Glutamatergic neuron (in vitro differentiated cells): ENCODE measurements around the gene LMO2. TPM values are rescaled to one million over a fixed set of nuclear protein-coding genes. Genes with fewer than 3 reads are reported as not detected.
A peak's percentile ranks its signal among the peaks of the same experiment; 100 is the strongest.

Experiments
- DNase-seq: peaks from one replicate; pipeline ENCODE4 v3.0.0; 2022
- H3K27ac Mint-ChIP-seq: one replicate; pipeline ENCODE4 v1.8.0; 2020; ENCODE audit warnings: mild to moderate bottlenecking, mixed read lengths, inconsistent platforms; ENCODE audit not compliant: unreplicated experiment
- H3K27me3 Mint-ChIP-seq: one replicate; pipeline ENCODE4 v1.8.0; 2020; ENCODE audit warnings: mild to moderate bottlenecking, moderate library complexity, mixed read lengths, inconsistent platforms; ENCODE audit not compliant: unreplicated experiment
- H3K36me3 Mint-ChIP-seq: one replicate; pipeline ENCODE4 v1.8.0; 2020; ENCODE audit warnings: mild to moderate bottlenecking, mixed read lengths, inconsistent platforms; ENCODE audit not compliant: unreplicated experiment
- H3K4me1 Mint-ChIP-seq: one replicate; pipeline ENCODE4 v1.8.0; 2020; ENCODE audit warnings: mild to moderate bottlenecking, low read depth, mixed read lengths, inconsistent platforms; ENCODE audit not compliant: unreplicated experiment
- H3K4me3 Mint-ChIP-seq: one replicate; pipeline ENCODE4 v1.8.0; 2020; ENCODE audit warnings: mild to moderate bottlenecking, mixed read lengths, inconsistent platforms; ENCODE audit not compliant: unreplicated experiment
- H3K9me3 Mint-ChIP-seq: one replicate; pipeline ENCODE4 v1.8.0; 2020; ENCODE audit warnings: mild to moderate bottlenecking, moderate library complexity, mixed read lengths, inconsistent platforms; ENCODE audit not compliant: unreplicated experiment
- CTCF ChIP-seq: fragments of 200-600 bp; sonication (generic); IDR thresholded peaks from one replicate; pipeline ENCODE4 v1.5.0; 2021; ENCODE audit not compliant: partially characterized antibody, unreplicated experiment
- total RNA-seq: library from RNA; stranded (reverse); fragmentation: NEBNext Ultra II Directional; extraction: Animal tissue kit (Norgen Biotek cat#: 25700); gene quantifications from one replicate; pipeline ENCODE4 v1.2.1, GENCODE V29; 2021; ENCODE audit not compliant: unreplicated experiment

The LMO2 gene
- total RNA-seq, 1 donor from 2014 or later, result 2.7 TPM

GRCh38 chr11:33874910-33875490 lies 16.9 kb downstream of the LMO2 start:
- H3K27ac Mint-ChIP-seq, result no peak overlapping the region
- no peaks in the 10 kb centered on the region for H3K36me3 Mint-ChIP-seq
- H3K9me3 Mint-ChIP-seq, result no peaks in the 10 kb centered on the region
- no peak overlapping the region for H3K4me3 Mint-ChIP-seq
- peaks cover 9% of the 10 kb centered on the region for H3K4me1 Mint-ChIP-seq
- peaks cover 9% of the 10 kb centered on the region for H3K27me3 Mint-ChIP-seq
- no peak for TF ChIP-seq CTCF
- no peak for DNase-seq

GRCh38 chr11:33874433-33874832 lies 17.4 kb downstream of the LMO2 start:
- Mint-ChIP-seq H3K36me3 (no peaks in the 10 kb centered on the region), H3K4me1 (peaks cover 10% of the 10 kb centered on the region), H3K27me3 (peaks cover 12% of the 10 kb centered on the region), H3K4me3 (no peak overlapping the region), H3K27ac (no peak overlapping the region), H3K9me3 (no peaks in the 10 kb centered on the region)
- no peak for TF ChIP-seq CTCF
- no peak for DNase-seq

- Mint-ChIP-seq H3K27ac (peak overlapping the region; percentile 81), H3K36me3 (no peaks in the 10 kb centered on the region)
Observed at GRCh38 chr11:33869481-33870422, 22.1 kb downstream of the LMO2 start.

GRCh38 chr11:33868647-33869461 lies 23.0 kb downstream of the LMO2 start:
- peak; percentile 28 for DNase-seq
- Mint-ChIP-seq H3K36me3 (no peaks in the 10 kb centered on the region), H3K9me3 (no peaks in the 10 kb centered on the region), H3K4me3 (peak overlapping the region; percentile 79), H3K4me1 (peaks cover 16% of the 10 kb centered on the region), H3K27ac (no peak overlapping the region), H3K27me3 (peaks cover 18% of the 10 kb centered on the region)
- TF ChIP-seq CTCF, result no peak

More at GRCh38 chr11:33869481-33870422, 22.1 kb downstream of the LMO2 start:
- Mint-ChIP-seq H3K27me3 (peaks cover 18% of the 10 kb centered on the region), H3K4me1 (peaks cover 16% of the 10 kb centered on the region), H3K9me3 (no peaks in the 10 kb centered on the region), H3K4me3 (peak overlapping the region; percentile 94)
- no peak for TF ChIP-seq CTCF
- DNase-seq, result peak; percentile 74
